Neutrophil (primary cell): Measurements from ENCODE around the gene EPHA2.
A peak's percentile ranks its signal among the peaks of the same experiment; 100 is the strongest.

Experiments used
- H3K27ac ChIP-seq: fragments of 200-600 bp; sonication (generic); 2 replicates; pipeline ENCODE4 v1.5.1; 2016; ENCODE audit warnings: mild to moderate bottlenecking, moderate library complexity
- H3K27me3 ChIP-seq: fragments of 200-600 bp; sonication (generic); 2 replicates; pipeline ENCODE4 v1.6.0; 2016; ENCODE audit warnings: mild to moderate bottlenecking
- H3K36me3 ChIP-seq: fragments of 200-600 bp; sonication (generic); 2 replicates; pipeline ENCODE4 v1.5.1; 2017
- H3K4me1 ChIP-seq, 2 experiments: fragments of 200-600 bp in 1 of 2; sonication (generic) in 1 of 2; 1 replicate in 1 of 2; 2 replicates in 1 of 2; pipeline versions ENCODE4 v1.5.1 to v1.6.1; 2013 to 2016; ENCODE audit warnings: low read depth in 1 of 2, low read length in 1 of 2, mild to moderate bottlenecking in 1 of 2, moderate library complexity in 1 of 2; ENCODE audit not compliant: control insufficient read depth in 1 of 2, insufficient read depth in 1 of 2
- H3K4me3 ChIP-seq, 2 experiments: fragments of 200-600 bp in 1 of 2; sonication (generic) in 1 of 2; 1 replicate in 1 of 2; 2 replicates in 1 of 2; pipeline ENCODE4 v1.5.1; 2013 to 2016; ENCODE audit warnings: low read depth in 1 of 2, low read length in 1 of 2, mild to moderate bottlenecking in 1 of 2, moderate library complexity in 1 of 2
- H3K9me3 ChIP-seq: fragments of 200-600 bp; sonication (generic); 2 replicates; pipeline ENCODE4 v1.5.1; 2016
- TF ChIP-seq, protein P1 (sequence below): fragments of 200-600 bp; sonication (generic); IDR thresholded peaks from 2 replicates; pipeline ENCODE4 v1.5.1; 2016; ENCODE audit warnings: antibody characterized with exemption

The EPHA2 gene

DNA sequence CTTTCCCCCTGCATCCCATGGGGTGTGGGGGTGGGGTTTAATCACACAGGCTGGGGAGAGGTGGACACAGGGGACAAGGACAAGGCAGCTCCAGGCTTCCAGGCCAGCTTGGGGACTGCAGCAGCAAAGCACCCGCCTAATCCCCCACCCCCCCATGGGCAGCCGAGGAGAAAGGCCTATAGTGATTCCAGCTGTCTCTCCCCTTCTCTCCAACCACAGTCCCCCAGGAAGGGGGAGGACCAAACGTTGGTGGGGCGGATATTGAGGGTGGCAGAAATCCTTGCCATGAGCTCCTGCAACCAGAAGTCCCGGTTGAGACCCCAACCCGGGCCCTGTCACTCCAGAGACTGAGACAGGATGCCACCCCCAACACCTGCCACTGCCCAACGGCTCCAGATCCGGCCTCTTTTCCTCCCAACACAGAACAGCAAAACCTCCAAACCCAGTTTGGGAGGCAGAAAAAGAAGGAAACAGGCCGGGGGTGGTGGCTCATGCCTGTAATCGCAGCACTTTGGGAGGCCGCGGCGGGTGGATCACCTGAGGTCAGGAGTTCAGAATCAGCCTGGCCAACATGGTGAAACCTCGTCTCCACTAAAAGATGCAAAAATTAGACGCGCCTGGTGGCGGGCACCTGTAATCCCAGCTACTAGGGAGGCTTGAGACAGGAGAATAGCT is 1.7 kb downstream of the EPHA2 start:
- Histone ChIP-seq H3K27me3 (peaks cover 72% of the 10 kb centered on the region), H3K9me3 (no peaks in the 10 kb centered on the region), H3K4me1 (peaks cover 32 to 34% of the 10 kb centered on the region in 2 experiments), H3K36me3 (no peaks in the 10 kb centered on the region), H3K27ac (no peak overlapping the region), H3K4me3 (peak overlapping the region; percentile 49 to 57)
- TF ChIP-seq, protein P1, sequence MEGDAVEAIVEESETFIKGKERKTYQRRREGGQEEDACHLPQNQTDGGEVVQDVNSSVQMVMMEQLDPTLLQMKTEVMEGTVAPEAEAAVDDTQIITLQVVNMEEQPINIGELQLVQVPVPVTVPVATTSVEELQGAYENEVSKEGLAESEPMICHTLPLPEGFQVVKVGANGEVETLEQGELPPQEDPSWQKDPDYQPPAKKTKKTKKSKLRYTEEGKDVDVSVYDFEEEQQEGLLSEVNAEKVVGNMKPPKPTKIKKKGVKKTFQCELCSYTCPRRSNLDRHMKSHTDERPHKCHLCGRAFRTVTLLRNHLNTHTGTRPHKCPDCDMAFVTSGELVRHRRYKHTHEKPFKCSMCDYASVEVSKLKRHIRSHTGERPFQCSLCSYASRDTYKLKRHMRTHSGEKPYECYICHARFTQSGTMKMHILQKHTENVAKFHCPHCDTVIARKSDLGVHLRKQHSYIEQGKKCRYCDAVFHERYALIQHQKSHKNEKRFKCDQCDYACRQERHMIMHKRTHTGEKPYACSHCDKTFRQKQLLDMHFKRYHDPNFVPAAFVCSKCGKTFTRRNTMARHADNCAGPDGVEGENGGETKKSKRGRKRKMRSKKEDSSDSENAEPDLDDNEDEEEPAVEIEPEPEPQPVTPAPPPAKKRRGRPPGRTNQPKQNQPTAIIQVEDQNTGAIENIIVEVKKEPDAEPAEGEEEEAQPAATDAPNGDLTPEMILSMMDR: no peak

DNA sequence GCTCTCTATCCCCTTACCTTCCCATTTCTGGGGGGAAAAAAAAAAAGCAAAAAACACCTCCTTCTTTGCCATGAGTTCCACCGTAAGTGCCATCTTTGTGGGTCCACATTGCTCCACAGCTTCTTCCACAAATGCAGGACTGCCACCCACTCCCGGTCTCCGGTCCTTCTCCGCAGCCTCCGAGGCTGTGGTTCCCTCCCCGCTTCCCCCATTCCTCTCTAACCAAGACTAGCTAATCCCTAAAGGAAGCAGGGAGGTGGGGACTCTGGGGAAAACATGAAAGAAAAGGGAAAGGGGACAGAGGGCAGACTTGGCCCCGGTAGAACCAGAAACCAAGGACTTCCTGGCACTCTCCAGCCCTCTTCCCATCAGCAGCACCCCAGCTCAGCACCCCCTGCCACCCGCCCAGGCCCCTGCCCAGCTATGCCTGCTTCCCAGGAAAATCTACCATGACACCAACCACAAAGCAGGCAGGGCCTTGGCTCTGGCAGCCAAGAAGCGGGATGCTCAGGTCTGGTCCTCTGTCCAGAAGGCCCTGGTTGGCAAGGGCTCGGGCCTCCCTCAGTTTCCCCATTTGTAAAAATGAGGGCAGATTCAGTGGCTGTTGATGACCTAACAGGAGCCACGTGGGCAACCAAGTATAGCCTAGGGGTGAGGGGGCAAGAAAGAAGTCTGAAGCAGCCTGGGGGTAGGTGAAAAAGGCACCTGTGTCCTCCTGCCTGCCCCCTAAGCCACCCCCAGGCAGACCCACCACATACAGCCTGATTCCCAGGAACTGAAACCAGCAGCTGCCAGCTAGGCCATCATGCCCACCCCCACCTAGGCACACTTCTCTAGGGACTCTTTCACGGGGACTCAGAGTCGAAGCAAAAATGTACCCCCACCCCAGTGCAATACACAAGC is 2.5 kb downstream of the EPHA2 start:
- Histone ChIP-seq H3K9me3 (no peaks in the 10 kb centered on the region), H3K36me3 (no peaks in the 10 kb centered on the region), H3K4me3 (no peak overlapping the region), H3K27ac (no peak overlapping the region), H3K27me3 (peaks cover 72% of the 10 kb centered on the region), H3K4me1 (peaks cover 32 to 34% of the 10 kb centered on the region in 2 experiments)
- TF ChIP-seq, protein P1: no peak

DNA sequence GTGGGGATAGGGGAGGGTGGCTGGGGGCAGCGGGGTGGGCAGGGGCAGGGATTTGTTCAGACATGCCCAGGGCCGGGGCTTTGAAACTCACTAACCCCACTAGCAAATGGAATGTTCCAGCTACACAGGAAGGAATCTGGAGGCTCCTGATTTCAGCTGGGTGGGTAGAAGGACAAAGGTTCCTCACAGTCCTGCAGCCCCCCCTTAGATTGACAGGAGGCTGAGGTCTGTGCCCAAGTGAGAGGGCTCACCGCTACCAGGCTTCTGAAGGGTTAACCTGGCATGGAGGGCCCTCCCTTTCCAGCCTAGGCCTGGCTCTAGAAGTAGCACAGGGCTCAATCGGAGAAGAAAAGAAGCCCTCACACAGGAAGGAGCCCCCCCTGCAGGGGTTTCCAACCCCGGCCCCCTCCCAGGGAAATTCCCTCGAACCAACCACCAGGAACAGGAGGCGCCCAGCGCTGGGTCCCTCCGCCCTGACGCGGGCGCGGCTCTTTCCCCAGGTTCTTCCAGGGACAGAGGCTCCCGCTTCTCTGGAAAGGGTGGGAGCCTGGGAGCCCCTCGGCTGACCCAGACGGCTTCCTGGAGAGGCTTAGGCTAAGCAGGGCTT is 3.3 kb downstream of the EPHA2 start:
- Histone ChIP-seq H3K27ac (no peak overlapping the region), H3K9me3 (no peaks in the 10 kb centered on the region), H3K4me1 (peaks cover 32 to 34% of the 10 kb centered on the region in 2 experiments), H3K27me3 (peaks cover 67% of the 10 kb centered on the region), H3K36me3 (no peaks in the 10 kb centered on the region), H3K4me3 (no peak overlapping the region)
- TF ChIP-seq, protein P1: no peak

- Histone ChIP-seq H3K27ac (no peak overlapping the region), H3K36me3 (no peaks in the 10 kb centered on the region), H3K4me1 (peaks cover 31 to 33% of the 10 kb centered on the region in 2 experiments), H3K9me3 (no peaks in the 10 kb centered on the region), H3K27me3 (peaks cover 62% of the 10 kb centered on the region), H3K4me3 (no peak overlapping the region)
- TF ChIP-seq, protein P1: no peak
These were observed 3.9 kb downstream of the EPHA2 start for GRCh38 chr1:16151995-16152384.

DNA sequence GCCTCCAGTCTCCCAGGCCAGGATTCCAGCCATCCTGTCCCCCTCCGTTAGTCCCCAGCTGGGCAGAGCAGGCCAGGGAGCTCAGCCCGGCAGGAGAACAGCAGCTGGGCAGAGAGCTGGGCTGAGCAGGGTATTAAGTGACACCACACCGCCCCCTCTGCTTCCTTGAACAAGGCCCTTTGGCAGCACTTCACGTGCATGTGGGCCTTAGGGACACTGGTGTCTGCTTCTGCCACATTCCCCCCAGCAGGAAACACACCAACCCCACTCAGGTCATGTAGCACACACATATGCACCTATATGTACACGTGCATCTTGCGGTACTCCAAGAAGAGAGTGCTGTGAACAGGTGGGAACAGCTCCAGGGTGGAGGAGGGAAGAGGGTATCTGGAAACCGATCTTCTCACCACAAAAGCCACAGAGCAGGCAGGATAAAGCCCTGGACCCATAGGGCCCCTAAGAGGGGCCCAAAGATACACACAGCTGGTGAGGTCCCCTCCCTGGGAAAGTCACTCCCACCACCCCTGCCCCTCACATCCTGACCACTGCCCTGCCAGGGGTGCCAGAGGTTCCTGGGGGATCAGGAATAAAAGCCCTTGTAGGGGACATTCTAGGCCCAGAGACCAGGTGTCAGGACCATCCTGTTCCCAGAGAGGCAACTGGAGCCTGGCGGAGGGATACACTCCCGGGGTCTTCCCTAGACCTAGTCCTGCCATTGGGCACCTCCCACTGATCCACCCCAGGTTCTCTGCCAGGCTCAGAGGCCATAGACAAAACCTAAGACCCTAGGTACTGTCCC is 4.5 kb downstream of the EPHA2 start:
- peaks cover 25 to 27% of the 10 kb centered on the region in 2 experiments for H3K4me1 ChIP-seq
- no peak overlapping the region for H3K4me3 ChIP-seq
- peaks cover 56% of the 10 kb centered on the region for H3K27me3 ChIP-seq
- TF ChIP-seq, protein P1: no peak
- H3K27ac ChIP-seq: no peak overlapping the region
- no peaks in the 10 kb centered on the region for H3K9me3 ChIP-seq
- H3K36me3 ChIP-seq: no peaks in the 10 kb centered on the region
